Measurements from ENCODE around the gene OXSM.

Gene OXSM

GRCh38 chr3:25818335-25818734, 28.4 kb downstream of the OXSM start:
- TF ChIP-seq EZH2phosphoT487 (IDR thresholded peaks at IDR 0.05; ENCODE audit: borderline replicate concordance), result no peak
- TF ChIP-seq, protein P1, sequence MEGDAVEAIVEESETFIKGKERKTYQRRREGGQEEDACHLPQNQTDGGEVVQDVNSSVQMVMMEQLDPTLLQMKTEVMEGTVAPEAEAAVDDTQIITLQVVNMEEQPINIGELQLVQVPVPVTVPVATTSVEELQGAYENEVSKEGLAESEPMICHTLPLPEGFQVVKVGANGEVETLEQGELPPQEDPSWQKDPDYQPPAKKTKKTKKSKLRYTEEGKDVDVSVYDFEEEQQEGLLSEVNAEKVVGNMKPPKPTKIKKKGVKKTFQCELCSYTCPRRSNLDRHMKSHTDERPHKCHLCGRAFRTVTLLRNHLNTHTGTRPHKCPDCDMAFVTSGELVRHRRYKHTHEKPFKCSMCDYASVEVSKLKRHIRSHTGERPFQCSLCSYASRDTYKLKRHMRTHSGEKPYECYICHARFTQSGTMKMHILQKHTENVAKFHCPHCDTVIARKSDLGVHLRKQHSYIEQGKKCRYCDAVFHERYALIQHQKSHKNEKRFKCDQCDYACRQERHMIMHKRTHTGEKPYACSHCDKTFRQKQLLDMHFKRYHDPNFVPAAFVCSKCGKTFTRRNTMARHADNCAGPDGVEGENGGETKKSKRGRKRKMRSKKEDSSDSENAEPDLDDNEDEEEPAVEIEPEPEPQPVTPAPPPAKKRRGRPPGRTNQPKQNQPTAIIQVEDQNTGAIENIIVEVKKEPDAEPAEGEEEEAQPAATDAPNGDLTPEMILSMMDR (conservative IDR thresholded peaks at IDR 0.05; ENCODE audit: low read length), result no peak
- Histone ChIP-seq H4K20me1 (ENCODE audit: insufficient read depth, low read length, poor library complexity, severe bottlenecking) (no peaks in the 10 kb centered on the region), H3K79me2 (ENCODE audit: insufficient read depth, low read length) (no peaks in the 10 kb centered on the region), H3K9ac (ENCODE audit: low read depth, low read length, poor library complexity, severe bottlenecking) (no peak overlapping the region), H3K36me3 (ENCODE audit: insufficient read depth, low read length) (no peaks in the 10 kb centered on the region), H3K4me2 (ENCODE audit: low read depth, low read length, poor library complexity, severe bottlenecking) (no peak overlapping the region), H3K9me3 (ENCODE audit: insufficient read depth, low read depth, low read length) (no peaks in the 10 kb centered on the region), H3K4me3 (ENCODE audit: low read length, poor library complexity, severe bottlenecking) (no peak overlapping the region), H2AFZ (ENCODE audit: low read length) (no peak overlapping the region), H3K27me3 (ENCODE audit: insufficient read depth, low read length, poor library complexity, severe bottlenecking) (no peaks in the 10 kb centered on the region), H3K4me1 (ENCODE audit: insufficient read depth, low read length, poor library complexity, severe bottlenecking) (peaks cover 25% of the 10 kb centered on the region), H3F3A (ENCODE audit: low read depth) (no peaks in the 10 kb centered on the region), H3K9me2 (replicated peaks; ENCODE audit: low read depth, low read length) (no peaks in the 10 kb centered on the region)

GRCh38 chr3:25820366-25820765, 30.5 kb downstream of the OXSM start:
- Histone ChIP-seq H3K4me1 (ENCODE audit: insufficient read depth, low read length, poor library complexity, severe bottlenecking) (peaks cover 27% of the 10 kb centered on the region), H3K4me2 (ENCODE audit: low read depth, low read length, poor library complexity, severe bottlenecking) (no peak overlapping the region), H3F3A (ENCODE audit: low read depth) (no peaks in the 10 kb centered on the region), H3K27me3 (ENCODE audit: insufficient read depth, low read length, poor library complexity, severe bottlenecking) (no peaks in the 10 kb centered on the region), H3K36me3 (ENCODE audit: insufficient read depth, low read length) (no peaks in the 10 kb centered on the region), H3K9me2 (replicated peaks; ENCODE audit: low read depth, low read length) (no peaks in the 10 kb centered on the region), H3K9ac (ENCODE audit: low read depth, low read length, poor library complexity, severe bottlenecking) (no peak overlapping the region), H3K4me3 (ENCODE audit: low read length, poor library complexity, severe bottlenecking) (no peak overlapping the region), H4K20me1 (ENCODE audit: insufficient read depth, low read length, poor library complexity, severe bottlenecking) (no peaks in the 10 kb centered on the region), H2AFZ (ENCODE audit: low read length) (no peak overlapping the region), H3K79me2 (ENCODE audit: insufficient read depth, low read length) (no peaks in the 10 kb centered on the region), H3K9me3 (ENCODE audit: insufficient read depth, low read depth, low read length) (no peaks in the 10 kb centered on the region)
- TF ChIP-seq EZH2phosphoT487 (IDR thresholded peaks at IDR 0.05; ENCODE audit: borderline replicate concordance), result no peak
- TF ChIP-seq, protein P1 (conservative IDR thresholded peaks at IDR 0.05; ENCODE audit: low read length), result no peak

DNA sequence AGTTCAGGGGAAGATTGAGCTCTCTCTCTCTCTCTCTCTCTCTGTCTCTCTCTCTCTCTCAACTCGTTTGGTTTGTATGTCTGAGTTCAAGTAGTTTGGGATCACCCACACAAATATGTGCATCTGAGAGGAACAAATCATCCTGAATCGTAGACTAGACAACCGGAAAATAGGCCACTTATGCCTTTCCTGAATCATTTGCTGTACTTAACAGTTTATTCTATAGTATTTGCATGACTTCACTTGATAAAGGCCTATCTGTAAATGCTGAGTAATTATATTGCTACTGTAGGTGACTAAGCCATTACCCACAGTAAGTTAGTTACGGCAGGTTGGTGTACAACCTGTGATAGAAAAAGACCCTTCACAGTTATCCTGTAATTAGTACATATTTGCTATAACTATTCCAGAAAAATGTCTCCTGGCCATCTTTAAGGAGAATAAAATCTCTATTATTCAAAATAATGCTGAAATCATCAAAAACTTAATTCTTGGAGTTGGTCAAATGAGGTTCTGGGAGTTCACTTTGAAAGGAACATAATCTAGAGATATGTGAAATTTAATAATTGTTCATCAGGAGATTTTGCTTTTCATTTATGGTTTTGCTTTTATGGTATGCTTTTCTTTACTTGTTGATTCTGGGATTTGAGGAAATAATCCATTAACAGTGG, 31.1 kb downstream of the OXSM start:
- no peaks in the 10 kb centered on the region for H3K79me2 ChIP-seq (ENCODE audit: insufficient read depth, low read length)
- H3F3A ChIP-seq (ENCODE audit: low read depth), result no peaks in the 10 kb centered on the region
- no peak overlapping the region for H3K4me2 ChIP-seq (ENCODE audit: low read depth, low read length, poor library complexity, severe bottlenecking)
- H3K27me3 ChIP-seq (ENCODE audit: insufficient read depth, low read length, poor library complexity, severe bottlenecking), result no peaks in the 10 kb centered on the region
- H3K9ac ChIP-seq (ENCODE audit: low read depth, low read length, poor library complexity, severe bottlenecking), result no peak overlapping the region
- no peaks in the 10 kb centered on the region for H3K9me3 ChIP-seq (ENCODE audit: insufficient read depth, low read depth, low read length)
- no peaks in the 10 kb centered on the region for H3K36me3 ChIP-seq (ENCODE audit: insufficient read depth, low read length)
- TF ChIP-seq, protein P1 (conservative IDR thresholded peaks at IDR 0.05; ENCODE audit: low read length), result no peak
- TF ChIP-seq EZH2phosphoT487 (IDR thresholded peaks at IDR 0.05; ENCODE audit: borderline replicate concordance), result no peak
- H2AFZ ChIP-seq (ENCODE audit: low read length), result no peak overlapping the region
- H3K4me3 ChIP-seq (ENCODE audit: low read length, poor library complexity, severe bottlenecking), result no peak overlapping the region
- H3K9me2 ChIP-seq (replicated peaks; ENCODE audit: low read depth, low read length), result no peaks in the 10 kb centered on the region
- no peaks in the 10 kb centered on the region for H4K20me1 ChIP-seq (ENCODE audit: insufficient read depth, low read length, poor library complexity, severe bottlenecking)
- H3K4me1 ChIP-seq (ENCODE audit: insufficient read depth, low read length, poor library complexity, severe bottlenecking), result peaks cover 33% of the 10 kb centered on the region
